Measurements from ENCODE around the gene ZSCAN22.
A peak's percentile ranks its signal among the peaks of the same experiment; 100 is the strongest.

ZSCAN22 gene

DNA sequence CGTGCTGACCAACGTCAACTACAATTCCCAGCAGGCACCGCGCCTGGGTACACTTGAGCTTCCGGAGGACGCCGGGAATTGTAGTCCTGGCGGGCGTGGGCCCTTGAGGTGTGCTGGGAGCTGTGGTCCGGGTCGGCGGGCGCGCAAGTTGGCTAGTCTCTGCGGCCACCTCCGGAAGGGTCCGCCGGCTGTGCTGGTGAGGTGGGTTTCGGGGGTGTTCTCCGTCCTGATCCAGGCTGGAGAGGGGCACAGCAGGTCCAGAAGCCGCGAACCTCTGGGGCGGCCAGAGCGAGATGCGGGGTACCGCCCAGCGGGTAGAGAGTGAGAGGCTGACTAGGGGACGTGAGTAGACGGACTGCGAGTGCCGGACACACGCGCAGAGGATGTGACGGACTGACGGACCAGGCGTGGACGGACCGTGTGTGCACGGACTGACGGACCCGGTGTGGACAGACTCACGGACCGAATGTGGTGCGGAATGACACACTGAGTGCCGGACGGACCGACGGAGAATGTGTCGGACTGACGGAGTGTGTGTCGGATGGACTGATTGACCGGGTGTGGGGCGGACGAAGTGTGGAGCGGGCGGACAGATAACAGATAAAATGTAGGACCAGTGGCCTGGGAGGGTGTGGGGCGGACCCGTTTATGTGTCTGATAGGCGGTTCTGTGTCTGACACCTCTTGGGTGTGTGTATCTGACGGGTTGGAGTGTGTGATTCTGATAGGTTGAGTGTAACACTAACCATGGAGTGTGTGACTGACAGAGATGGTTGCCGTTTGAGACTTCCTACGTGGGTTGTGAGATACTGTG is at the start of gene ZSCAN22:
Gene ZSCAN22, plus strand, starts transcription at position 81 of the 813 bp plus-strand sequence. CDS start 7,809 bp downstream, outside the sequence.
- no peaks in the 10 kb centered on the region for H3K27me3 ChIP-seq (ENCODE audit: control insufficient read depth in 1 of 2, insufficient read depth in 2 of 2, low read length in 2 of 2)
- H3K4me1 ChIP-seq (ENCODE audit: control insufficient read depth, insufficient read depth, low read length), result peaks cover 33% of the 10 kb centered on the region
- H3K9ac ChIP-seq (ENCODE audit: low read length in 2 of 2), result peak within 1 kb of the TSS; percentile 96 to 98
- H3K4me3 ChIP-seq (ENCODE audit: low read length in 2 of 2), result peak within 1 kb of the TSS; percentile 98 to 100
- peak within 1 kb of the TSS; percentile 86 for H3K27ac ChIP-seq (ENCODE audit: low read length)
- no peaks in the 10 kb centered on the region for H3K9me3 ChIP-seq (ENCODE audit: control insufficient read depth in 2 of 2, low read length in 2 of 2)
- peaks cover 0 to 5% of the 10 kb centered on the region in 2 donors for H3K36me3 ChIP-seq (ENCODE audit: control insufficient read depth in 2 of 2, insufficient read depth in 2 of 2, low read length in 2 of 2)

DNA sequence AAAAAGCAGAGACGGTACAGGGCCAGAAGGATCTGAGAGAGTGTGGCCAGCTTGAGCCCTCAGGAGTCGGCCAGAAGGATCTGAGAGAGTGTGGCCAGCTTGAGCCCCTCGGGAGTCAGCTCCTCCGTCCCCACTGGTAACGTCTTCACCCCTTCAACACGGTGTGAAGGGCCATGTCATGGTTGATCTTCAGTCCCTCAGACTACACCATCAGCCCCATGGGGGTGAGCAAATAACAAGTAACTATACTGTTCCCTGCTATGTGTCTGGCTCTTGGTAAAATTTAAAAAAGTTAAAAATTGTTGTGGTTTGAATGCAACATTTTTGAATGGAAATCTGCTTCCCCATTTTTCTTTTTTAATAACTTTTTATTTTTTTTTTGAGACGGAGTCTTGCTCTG is 49.6 kb upstream of the ZSCAN22 start:
- no peak overlapping the region for H3K27ac ChIP-seq (ENCODE audit: low read length)
- no peak overlapping the region for H3K4me3 ChIP-seq (ENCODE audit: low read length in 2 of 2)
- H3K9me3 ChIP-seq (ENCODE audit: control insufficient read depth in 2 of 2, low read length in 2 of 2), result peaks cover 7 to 30% of the 10 kb centered on the region in 2 donors

DNA sequence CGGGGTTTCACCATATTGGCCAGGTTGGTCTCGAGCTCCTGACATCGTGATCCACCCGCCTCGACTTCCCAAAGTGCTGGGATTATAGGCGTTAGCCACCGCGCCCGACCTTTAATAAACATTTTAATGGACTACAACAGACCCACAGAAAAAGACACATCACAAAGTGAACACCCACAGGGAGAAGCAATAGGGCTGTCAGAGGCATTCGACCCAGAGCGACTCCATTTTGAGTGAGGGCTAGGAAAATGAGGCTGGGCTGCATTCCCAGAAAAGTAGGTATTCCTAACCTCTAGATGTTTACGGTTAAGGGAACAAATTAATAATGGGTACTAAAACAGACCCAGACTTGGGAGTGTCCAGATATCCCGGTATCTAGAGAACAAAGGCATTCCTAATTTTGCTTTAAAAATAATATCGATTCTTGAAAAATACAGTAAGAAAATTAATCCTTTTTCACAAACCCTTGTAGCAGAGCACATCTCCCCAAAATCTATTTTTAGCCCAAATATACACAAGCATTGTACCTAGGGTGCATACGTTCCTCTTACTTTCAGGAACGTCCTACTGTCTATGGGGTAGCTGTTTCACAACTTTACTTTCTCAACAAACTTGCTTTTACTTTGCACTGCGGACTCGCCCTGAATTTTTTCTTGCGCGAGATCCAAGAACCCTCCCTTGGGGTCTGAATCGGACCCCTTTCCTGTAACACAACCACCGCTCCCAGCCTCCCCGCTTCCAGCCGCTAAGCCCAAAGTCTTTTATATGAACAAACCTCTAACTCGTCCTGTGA is 48.9 kb upstream of the ZSCAN22 start:
- peak overlapping the region; percentile 97 to 98 for H3K4me3 ChIP-seq (ENCODE audit: low read length in 2 of 2)
- H3K4me1 ChIP-seq (ENCODE audit: control insufficient read depth, insufficient read depth, low read length), result peaks cover 21% of the 10 kb centered on the region
- peak overlapping the region; percentile 88 for H3K27ac ChIP-seq (ENCODE audit: low read length)
- no peaks in the 10 kb centered on the region for H3K27me3 ChIP-seq (ENCODE audit: control insufficient read depth in 1 of 2, insufficient read depth in 2 of 2, low read length in 2 of 2)
- peaks cover 7 to 26% of the 10 kb centered on the region in 2 donors for H3K9me3 ChIP-seq (ENCODE audit: control insufficient read depth in 2 of 2, low read length in 2 of 2)
- peak overlapping the region; percentile 94 to 99 for H3K9ac ChIP-seq (ENCODE audit: low read length in 2 of 2)
- H3K36me3 ChIP-seq (ENCODE audit: control insufficient read depth in 2 of 2, insufficient read depth in 2 of 2, low read length in 2 of 2), result peaks cover 3 to 18% of the 10 kb centered on the region in 2 donors

More for the DNA sequence above, 49.6 kb upstream of the ZSCAN22 start:
- no peak overlapping the region for H3K9ac ChIP-seq (ENCODE audit: low read length in 2 of 2)
- H3K4me1 ChIP-seq (ENCODE audit: control insufficient read depth, insufficient read depth, low read length), result peaks cover 21% of the 10 kb centered on the region
- H3K27me3 ChIP-seq (ENCODE audit: control insufficient read depth in 1 of 2, insufficient read depth in 2 of 2, low read length in 2 of 2), result no peaks in the 10 kb centered on the region
- H3K36me3 ChIP-seq (ENCODE audit: control insufficient read depth in 2 of 2, insufficient read depth in 2 of 2, low read length in 2 of 2), result peaks cover 3 to 18% of the 10 kb centered on the region in 2 donors

DNA sequence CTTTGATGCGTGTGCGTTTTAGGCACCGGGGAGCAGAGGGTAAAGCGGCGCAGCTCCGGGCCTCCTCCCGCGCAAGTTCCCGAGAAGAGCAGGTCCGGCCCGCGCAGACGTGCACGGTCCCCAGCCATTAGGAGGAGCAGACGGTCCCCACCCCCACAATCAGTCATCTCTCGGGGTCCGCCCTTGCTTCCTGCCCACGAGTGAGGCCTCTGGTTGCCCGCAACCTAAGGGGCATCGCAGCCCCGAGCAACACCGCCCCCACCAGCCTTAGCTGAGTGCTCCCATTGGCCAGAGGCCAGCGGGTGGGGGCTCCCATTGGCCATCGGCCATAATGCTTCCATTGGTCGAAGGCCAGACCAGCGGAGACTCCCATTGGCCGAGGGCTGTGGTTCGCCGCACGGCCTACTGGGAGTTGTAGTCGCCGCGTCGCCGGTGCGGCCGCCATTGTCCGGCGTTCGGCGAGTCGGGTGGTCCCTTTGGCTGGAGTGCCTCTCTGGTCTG is 48.2 kb upstream of the ZSCAN22 start, which contains the start of gene ZNF8:
Gene ZNF8, plus strand, starts transcription at position 415 of the 501 bp plus-strand sequence. CDS start 127 bp downstream, outside the sequence.
- peak within 1 kb of the TSS; percentile 88 for H3K27ac ChIP-seq (ENCODE audit: low read length)
- H3K27me3 ChIP-seq (ENCODE audit: control insufficient read depth in 1 of 2, insufficient read depth in 2 of 2, low read length in 2 of 2), result no peaks in the 10 kb centered on the region
- H3K4me1 ChIP-seq (ENCODE audit: control insufficient read depth, insufficient read depth, low read length), result peaks cover 21% of the 10 kb centered on the region
- H3K9ac ChIP-seq (ENCODE audit: low read length in 2 of 2), result peak within 1 kb of the TSS; percentile 94 to 99
- H3K4me3 ChIP-seq (ENCODE audit: low read length in 2 of 2), result peak within 1 kb of the TSS; percentile 97 to 98
- peaks cover 7 to 21% of the 10 kb centered on the region in 2 donors for H3K9me3 ChIP-seq (ENCODE audit: control insufficient read depth in 2 of 2, low read length in 2 of 2)
- peaks cover 3 to 18% of the 10 kb centered on the region in 2 donors for H3K36me3 ChIP-seq (ENCODE audit: control insufficient read depth in 2 of 2, insufficient read depth in 2 of 2, low read length in 2 of 2)

DNA sequence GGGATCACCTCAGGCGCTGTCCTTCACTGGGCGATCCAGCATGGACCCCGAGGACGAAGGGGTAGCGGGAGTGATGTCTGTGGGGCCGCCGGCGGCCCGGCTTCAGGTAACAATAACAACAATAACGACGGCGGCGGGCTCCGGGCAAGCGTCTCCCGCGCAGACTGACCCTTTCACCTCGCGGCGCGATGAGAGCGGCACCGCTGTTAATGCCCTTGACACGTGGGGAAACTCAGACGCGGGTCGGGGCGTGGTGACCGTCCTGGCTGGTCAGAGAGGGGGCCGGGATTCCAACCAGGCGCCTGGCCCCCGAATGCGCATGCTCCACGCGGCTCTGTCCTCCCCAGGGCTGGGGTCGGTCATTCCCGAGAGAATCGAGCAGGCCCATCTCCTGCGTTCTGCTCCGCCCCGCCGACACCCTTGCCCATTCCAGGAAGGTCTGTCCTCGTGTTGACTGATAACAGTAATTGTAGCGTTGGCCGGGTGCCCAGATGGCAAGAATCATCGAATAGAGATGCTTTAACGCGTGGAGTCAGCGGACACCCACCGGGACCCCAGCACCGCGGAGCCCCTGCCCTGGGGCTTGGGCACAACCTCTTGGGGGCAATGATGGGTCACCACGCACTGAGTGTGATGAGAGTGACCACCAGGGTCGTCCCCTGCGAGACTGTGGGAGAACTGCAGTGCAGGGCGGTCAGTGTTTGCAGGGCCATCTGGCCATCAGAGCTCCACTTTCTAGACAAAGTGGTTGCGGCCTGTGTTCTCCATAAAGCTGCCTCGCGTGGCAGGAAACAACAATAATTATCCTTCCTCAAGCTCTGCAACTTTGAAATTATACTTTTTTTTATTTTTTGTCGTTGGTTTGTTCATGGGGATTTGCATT is 47.5 kb upstream of the ZSCAN22 start:
- H3K9me3 ChIP-seq (ENCODE audit: control insufficient read depth in 2 of 2, low read length in 2 of 2), result peaks cover 5 to 19% of the 10 kb centered on the region in 2 donors
- H3K27ac ChIP-seq (ENCODE audit: low read length), result peak overlapping the region; percentile 88
- H3K27me3 ChIP-seq (ENCODE audit: control insufficient read depth in 1 of 2, insufficient read depth in 2 of 2, low read length in 2 of 2), result no peaks in the 10 kb centered on the region
- peaks cover 21% of the 10 kb centered on the region for H3K4me1 ChIP-seq (ENCODE audit: control insufficient read depth, insufficient read depth, low read length)
- peak overlapping the region; percentile 97 to 98 for H3K4me3 ChIP-seq (ENCODE audit: low read length in 2 of 2)
- peak overlapping the region; percentile 94 to 99 for H3K9ac ChIP-seq (ENCODE audit: low read length in 2 of 2)
- H3K36me3 ChIP-seq (ENCODE audit: control insufficient read depth in 2 of 2, insufficient read depth in 2 of 2, low read length in 2 of 2), result peaks cover 1 to 16% of the 10 kb centered on the region in 2 donors

DNA sequence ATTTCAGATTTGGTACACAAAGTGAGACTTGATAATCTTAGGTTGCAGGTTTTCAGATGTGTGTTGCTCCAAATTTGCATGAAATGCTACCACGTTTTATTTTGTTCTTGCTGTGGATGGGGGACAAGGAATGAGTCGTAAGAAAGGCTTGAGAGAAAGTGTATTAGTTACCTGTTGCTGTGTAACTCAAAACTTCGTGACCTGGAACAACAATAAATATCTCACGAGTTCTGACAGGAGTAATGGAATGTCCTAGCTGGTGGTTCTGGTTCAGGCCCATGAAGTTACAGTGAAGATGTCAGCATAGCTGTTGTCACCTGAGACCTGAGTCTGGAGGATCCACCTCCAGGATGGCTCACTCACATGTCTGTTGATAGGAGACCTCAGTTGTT is 46.9 kb upstream of the ZSCAN22 start:
- H3K4me3 ChIP-seq (ENCODE audit: low read length in 2 of 2), result peak overlapping the region; percentile 97 to 98
- peaks cover 0 to 10% of the 10 kb centered on the region in 2 donors for H3K36me3 ChIP-seq (ENCODE audit: control insufficient read depth in 2 of 2, insufficient read depth in 2 of 2, low read length in 2 of 2)
- peaks cover 0 to 12% of the 10 kb centered on the region in 2 donors for H3K9me3 ChIP-seq (ENCODE audit: control insufficient read depth in 2 of 2, low read length in 2 of 2)
- H3K27ac ChIP-seq (ENCODE audit: low read length), result no peak overlapping the region
- peaks cover 21% of the 10 kb centered on the region for H3K4me1 ChIP-seq (ENCODE audit: control insufficient read depth, insufficient read depth, low read length)
- H3K9ac ChIP-seq (ENCODE audit: low read length in 2 of 2), result no peak overlapping the region
- no peaks in the 10 kb centered on the region for H3K27me3 ChIP-seq (ENCODE audit: control insufficient read depth in 1 of 2, insufficient read depth in 2 of 2, low read length in 2 of 2)

DNA sequence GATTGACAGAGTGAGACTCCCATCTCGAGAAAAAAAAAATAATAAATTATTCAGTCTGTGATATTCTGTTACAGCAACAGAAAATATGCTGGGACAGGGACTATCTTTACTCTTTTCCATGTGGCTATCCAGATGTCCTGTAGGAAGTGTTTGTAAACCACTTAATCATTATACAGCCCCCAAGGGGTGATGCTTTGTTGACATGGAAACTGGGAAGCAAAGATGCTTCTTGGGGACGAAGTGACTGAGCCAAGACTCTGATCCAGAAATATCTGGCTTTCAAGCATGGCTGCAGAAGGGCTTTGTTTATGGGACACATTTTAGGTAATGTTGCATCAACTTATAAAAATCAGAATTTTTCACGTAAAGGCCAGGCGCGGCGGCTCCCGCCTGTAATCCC is 42.6 kb upstream of the ZSCAN22 start:
- Histone ChIP-seq H3K4me3 (ENCODE audit: low read length in 2 of 2) (no peak overlapping the region), H3K36me3 (ENCODE audit: control insufficient read depth in 2 of 2, insufficient read depth in 2 of 2, low read length in 2 of 2) (peaks cover 30 to 31% of the 10 kb centered on the region in 2 donors), H3K9ac (ENCODE audit: low read length in 2 of 2) (no peak overlapping the region), H3K9me3 (ENCODE audit: control insufficient read depth in 2 of 2, low read length in 2 of 2) (peaks cover 0 to 5% of the 10 kb centered on the region in 2 donors), H3K27me3 (ENCODE audit: control insufficient read depth in 1 of 2, insufficient read depth in 2 of 2, low read length in 2 of 2) (no peaks in the 10 kb centered on the region), H3K27ac (ENCODE audit: low read length) (no peak overlapping the region), H3K4me1 (ENCODE audit: control insufficient read depth, insufficient read depth, low read length) (peaks cover 11% of the 10 kb centered on the region)

DNA sequence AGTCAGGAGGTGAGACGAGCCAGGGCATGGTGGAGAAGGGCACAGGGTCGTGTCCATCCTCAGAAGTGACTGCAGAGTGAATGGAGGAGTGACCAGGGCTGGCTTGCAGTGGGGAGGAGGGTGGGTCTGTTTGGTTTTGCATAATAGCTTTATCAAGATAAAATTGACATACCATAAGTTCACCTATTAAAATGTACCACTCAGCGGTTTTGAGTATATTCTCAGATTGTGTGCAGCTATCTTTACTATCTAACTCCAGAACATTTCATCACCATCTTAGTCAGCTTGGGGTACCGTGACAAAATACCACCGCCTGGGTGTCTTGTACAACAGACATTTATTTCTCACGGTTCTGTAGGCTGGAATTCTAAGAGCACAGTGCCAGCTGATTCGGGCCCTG is 34.9 kb upstream of the ZSCAN22 start:
- H3K4me1 ChIP-seq (ENCODE audit: control insufficient read depth, insufficient read depth, low read length), result no peaks in the 10 kb centered on the region
- no peak overlapping the region for H3K27ac ChIP-seq (ENCODE audit: low read length)
- peaks cover 54 to 63% of the 10 kb centered on the region in 2 donors for H3K36me3 ChIP-seq (ENCODE audit: control insufficient read depth in 2 of 2, insufficient read depth in 2 of 2, low read length in 2 of 2)
- H3K4me3 ChIP-seq (ENCODE audit: low read length in 2 of 2), result no peak overlapping the region
- peaks cover 7 to 25% of the 10 kb centered on the region in 2 donors for H3K9me3 ChIP-seq (ENCODE audit: control insufficient read depth in 2 of 2, low read length in 2 of 2)
- no peaks in the 10 kb centered on the region for H3K27me3 ChIP-seq (ENCODE audit: control insufficient read depth in 1 of 2, insufficient read depth in 2 of 2, low read length in 2 of 2)
- H3K9ac ChIP-seq (ENCODE audit: low read length in 2 of 2), result no peak overlapping the region

- Histone ChIP-seq H3K27ac (ENCODE audit: low read length) (no peak overlapping the region), H3K4me1 (ENCODE audit: control insufficient read depth, insufficient read depth, low read length) (no peaks in the 10 kb centered on the region), H3K27me3 (ENCODE audit: control insufficient read depth in 1 of 2, insufficient read depth in 2 of 2, low read length in 2 of 2) (no peaks in the 10 kb centered on the region), H3K4me3 (ENCODE audit: low read length in 2 of 2) (no peak overlapping the region), H3K9me3 (ENCODE audit: control insufficient read depth in 2 of 2, low read length in 2 of 2) (peaks cover 7 to 20% of the 10 kb centered on the region in 2 donors), H3K9ac (ENCODE audit: low read length in 2 of 2) (no peak overlapping the region), H3K36me3 (ENCODE audit: control insufficient read depth in 2 of 2, insufficient read depth in 2 of 2, low read length in 2 of 2) (peaks cover 43 to 45% of the 10 kb centered on the region in 2 donors)
Measured at GRCh38 chr19:58294743-58295374, 31.9 kb upstream of the ZSCAN22 start.

Data from stomach smooth muscle (tissue), 2 donors.